GM12872 (cell line): ENCODE measurements around the gene PLXNA4.

Experiments used
- CTCF ChIP-seq: IDR thresholded peaks from 3 replicates; pipeline ENCODE4 v1.5.1; 2011; ENCODE audit warnings: low read depth, mild to moderate bottlenecking, low read length, moderate library complexity; ENCODE audit not compliant: insufficient read depth

PLXNA4 gene

GRCh38 chr7:132446666-132447278, 129.5 kb downstream of the PLXNA4 start:
- TF ChIP-seq CTCF, result no peak

- no peak for TF ChIP-seq CTCF
These were observed 130.0 kb downstream of the PLXNA4 start for GRCh38 chr7:132446260-132446659.

GRCh38 chr7:132443761-132444520, 132.3 kb downstream of the PLXNA4 start:
- no peak for TF ChIP-seq CTCF

- TF ChIP-seq CTCF, result no peak
These were observed 134.3 kb downstream of the PLXNA4 start for GRCh38 chr7:132441935-132442334.

- no peak for TF ChIP-seq CTCF
These were observed 136.1 kb downstream of the PLXNA4 start for GRCh38 chr7:132440151-132440550.

- TF ChIP-seq CTCF, result no peak
These were observed 137.3 kb downstream of the PLXNA4 start for GRCh38 chr7:132438926-132439325.

GRCh38 chr7:132437730-132438129, 138.5 kb downstream of the PLXNA4 start:
- TF ChIP-seq CTCF, result no peak
